Stimulated activated CD8-positive, alpha-beta memory T cell treated with anti-CD3 and anti-CD28 coated beads, Interleukin-2, amount 100 ng/mL, for 48 hours (primary cell): ENCODE results near the gene EPB41L2.
"Not testable (repeated sequence)": the region's sequence is repeated elsewhere in the genome, so short reads cannot be mapped to it uniquely, and the experiment has no call there.

Experiments used
- DNase-seq, 2 donors: peaks; one replicate each; pipeline ENCODE4 v3.0.0-alpha.2; 2020; ENCODE audit warnings: low read depth in 2 of 2

EPB41L2 gene

DNA sequence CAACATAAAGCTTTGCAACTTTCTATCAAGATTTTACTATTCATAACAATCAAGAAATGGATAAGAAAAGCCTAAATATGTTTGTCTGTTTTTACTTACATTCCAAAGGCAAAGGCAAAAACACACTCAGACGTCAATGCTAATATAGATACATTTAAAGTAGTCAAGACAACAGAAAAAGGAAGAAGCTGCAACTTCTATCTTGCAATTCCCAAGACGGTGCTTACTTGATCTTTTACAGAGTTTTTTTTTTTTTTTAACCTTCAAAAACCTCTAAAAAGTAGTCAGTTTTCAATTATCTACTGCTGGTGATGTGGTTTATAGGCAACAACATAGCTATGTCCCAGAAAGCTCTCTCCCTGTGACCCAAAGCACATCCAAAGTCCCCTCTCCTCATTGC, 58.1 kb downstream of the EPB41L2 start:
- no peak for DNase-seq

DNA sequence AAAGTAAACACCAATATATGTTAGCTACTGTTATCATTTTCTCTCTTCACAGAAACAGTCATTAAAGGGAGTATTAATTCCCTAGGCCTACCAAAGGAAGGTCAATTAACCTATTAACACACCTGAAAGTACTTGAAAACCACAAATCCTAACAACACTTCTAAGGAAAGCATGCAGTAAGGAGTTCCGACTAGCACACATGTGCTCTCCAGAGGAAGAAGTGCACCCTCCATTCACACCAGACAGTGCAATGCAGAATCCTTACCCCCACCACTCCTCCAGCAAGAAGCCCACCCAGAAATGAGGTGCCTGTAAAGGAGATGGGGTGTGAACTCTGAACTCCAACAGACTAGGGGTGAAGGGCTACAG, 58.7 kb downstream of the EPB41L2 start:
- DNase-seq: no peak

DNA sequence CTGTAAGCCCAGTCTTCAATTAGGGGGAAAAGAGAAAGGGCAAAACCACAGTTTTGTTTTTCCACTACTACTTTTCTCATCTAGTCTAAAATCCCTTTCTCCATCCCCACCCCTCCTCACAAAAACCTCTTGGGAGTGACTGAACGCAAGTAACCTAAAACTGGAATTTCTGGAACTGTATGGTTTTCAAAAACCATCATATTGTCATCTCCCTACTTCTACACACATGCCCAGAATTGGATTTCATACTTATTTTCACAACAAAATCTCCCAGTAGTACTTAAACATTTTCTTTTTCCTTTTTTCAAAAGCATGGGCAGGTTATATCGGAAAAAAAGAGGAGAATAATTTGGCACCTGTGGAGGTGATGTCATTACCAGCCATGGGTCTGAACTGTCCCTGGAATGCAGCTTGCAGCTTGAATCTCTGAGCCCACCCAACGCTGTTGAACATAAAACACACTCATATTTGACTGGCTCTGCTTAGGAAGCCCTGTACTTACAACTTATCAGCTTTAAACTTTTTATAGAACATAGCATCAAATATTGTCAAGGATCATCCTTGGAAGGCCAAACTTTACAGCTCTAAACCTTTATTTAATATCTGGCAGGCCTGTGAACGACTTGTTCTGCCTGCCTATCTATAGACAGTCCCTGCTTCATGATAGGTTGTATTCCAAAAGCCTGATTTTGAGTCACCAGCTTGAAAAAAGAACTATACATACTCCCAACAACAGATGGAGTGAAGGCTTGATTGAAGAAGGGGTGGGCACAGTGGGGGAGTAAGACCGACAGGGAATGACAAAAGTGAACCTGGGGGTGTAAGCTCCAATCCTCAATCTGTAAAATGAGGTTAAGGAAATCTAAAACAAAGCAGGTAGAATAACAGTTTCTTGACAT, 59.3 kb downstream of the EPB41L2 start:
- DNase-seq: no peak

DNA sequence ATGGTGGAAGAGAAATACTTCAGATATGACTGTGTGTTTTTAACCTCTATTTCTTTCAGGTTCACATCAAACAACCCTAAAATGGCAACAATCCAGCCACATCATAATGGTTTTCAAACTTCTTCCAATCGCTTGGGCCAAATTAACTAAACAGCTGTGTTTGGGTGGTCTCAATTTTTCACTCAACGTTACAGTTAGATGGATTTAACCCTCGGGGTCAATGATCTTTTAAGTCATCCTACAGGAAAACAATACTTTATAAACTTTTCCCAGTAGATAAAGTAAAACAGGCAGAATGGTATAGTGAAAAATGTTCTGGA, 60.4 kb downstream of the EPB41L2 start:
- no peak for DNase-seq

DNA sequence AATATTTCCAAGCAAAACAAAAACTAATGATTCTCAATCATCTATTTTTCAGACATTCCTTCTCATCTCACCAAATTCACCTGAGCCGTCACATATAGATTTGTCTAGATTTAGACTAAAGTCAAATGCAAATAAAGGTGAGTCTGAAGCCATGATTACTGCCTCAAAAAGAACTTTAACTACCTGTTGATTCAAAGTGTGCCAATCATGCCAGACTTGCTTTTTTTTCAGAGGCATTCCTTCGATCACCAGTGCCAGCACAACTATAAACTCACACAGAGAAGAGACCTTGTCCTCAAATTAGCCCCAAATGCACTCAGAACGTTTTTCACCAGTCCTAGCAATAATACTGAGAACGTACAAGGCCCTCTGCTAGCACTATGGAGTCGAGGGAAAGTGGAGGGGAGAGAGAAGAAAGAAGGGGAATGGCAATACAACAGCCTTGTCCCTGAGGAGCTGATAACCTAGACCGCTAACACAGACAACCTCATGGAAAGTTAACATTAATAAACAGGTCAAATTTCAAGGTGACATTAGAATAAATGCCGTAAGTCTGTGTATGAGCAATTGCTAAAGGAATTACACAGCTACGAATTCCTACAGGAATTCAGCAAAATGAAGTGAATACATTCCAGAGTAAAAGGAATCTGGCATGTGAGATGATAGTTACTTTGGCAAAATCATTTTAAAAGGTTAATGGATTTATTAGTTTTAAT, 60.9 kb downstream of the EPB41L2 start:
- DNase-seq: no peak

DNA sequence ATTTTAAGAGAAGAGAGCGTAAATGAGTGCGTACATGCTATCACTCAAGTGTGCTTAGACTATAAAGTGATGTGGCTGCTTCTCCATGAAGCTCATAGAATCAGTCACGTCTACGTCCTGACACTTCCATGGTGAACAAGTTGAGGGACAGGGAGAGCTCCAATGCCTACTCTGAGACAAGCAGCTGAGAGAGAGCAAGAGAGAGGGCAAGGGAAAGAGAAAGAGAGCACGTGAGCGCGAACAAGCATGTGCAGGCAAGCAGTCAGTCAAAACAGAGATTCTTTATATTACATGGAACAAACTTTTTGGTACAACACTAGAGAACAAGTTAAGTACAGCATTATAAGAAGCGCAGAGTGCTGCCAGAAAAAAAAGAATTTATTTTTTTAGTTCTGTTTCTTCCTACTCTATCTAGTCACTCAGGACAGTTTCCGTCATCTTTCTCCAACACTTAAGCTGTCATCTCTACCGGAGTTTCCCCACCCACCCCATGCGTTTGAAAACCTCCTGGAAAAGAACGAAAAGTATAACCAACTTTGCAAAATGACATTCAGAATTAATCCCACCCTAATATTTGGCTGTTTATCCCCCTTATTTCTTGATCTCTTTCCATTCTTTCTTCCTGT, 61.8 kb downstream of the EPB41L2 start:
- DNase-seq: no peak

DNA sequence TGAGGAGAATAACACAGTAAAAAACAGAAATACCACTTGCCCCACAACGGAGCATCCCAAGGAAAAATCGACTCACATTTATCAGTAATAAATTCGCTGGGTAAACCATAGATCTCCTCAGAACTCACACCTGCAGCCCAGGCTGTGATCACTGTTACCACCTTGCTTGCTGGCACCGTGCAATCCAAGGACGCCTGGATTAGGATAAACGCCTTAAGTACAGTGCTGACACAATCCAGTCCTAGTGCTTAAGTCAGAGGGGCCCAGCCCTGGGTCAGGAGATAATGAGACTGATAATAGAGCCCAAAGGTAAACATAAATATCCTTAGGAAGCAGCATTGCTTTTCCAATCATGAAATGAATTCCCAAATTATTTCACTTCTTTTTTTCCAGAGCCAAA, 62.5 kb downstream of the EPB41L2 start:
- no peak for DNase-seq

DNA sequence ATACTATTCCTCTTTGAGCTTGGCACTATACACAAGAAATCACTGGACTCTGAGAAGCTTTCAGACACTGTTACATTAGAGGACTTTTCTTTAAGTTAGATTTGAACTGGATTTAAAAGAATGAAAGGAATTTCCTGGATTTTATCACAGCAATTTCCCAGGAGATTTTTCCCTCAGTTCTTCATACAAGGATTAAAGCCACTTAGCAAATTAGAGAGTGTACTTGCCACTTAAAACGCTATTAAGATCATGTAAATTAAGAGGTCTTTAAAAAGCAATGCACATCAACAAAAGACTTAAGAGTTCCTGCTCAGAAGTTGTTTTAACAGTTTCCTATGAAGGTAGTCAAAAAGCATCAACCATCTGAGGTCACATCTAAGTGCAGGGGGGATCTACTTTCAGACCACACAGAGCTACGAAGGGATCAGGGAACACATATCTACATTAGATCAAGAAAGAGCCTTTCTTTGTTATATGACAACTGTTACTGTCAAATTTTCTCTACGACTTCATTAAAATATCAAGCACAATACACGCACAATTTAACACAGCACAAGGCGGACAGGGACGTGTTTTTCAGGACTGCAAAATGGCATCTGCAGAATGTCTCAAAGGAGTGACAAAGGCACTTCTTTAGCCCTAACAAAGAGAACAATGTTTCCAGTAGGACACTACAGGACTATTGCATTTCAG, 65.8 kb downstream of the EPB41L2 start:
- no peak for DNase-seq

DNA sequence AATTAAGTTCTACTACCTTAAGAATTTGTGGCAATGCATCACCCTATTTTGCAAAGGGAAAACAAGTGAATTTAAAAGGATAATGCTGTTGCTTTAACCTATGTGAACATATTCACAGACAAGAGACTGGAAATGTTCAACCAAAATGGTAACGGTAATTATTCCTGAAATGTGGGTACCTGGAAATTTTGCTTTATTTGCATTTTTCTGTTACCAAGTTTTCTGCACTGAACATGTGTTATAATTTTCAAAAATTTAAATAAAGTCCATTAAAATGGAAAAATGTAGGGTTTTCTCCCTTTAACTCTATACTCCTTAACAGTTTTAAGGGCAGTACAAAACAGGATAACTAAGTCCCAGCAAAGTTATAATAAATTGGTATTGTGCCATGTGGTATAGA, 66.4 kb downstream of the EPB41L2 start:
- DNase-seq: no peak

DNA sequence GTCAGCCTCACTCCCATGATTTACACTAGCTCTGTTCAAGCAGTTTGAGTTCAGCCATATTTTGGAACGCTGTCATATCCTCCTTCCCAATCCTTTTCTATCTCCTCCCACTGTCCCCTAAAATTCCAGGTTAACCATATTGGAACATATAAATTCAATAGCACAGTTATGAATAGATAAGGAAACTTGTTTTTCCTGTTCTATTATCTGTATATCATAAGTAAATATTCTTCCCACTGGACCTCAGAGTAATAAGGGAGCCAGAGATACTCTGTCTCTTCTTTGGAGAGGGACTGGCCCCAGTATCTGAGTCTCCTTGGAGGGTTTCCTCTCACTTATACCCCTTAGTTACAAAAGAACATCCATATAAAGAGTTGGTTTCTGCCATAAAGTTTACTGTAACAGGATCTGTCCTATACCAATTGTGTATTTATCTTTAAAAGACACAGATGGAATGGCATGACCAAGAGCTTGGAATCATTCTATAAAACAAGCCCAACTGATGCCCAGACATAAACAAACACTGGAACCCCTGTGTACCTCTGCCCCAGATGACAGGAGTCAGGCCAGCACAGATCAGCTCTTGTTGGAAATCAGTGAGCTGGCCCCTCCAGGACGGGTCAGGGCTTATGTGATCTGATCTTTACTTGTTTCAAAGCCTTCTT, 67.1 kb downstream of the EPB41L2 start:
- no peak for DNase-seq

DNA sequence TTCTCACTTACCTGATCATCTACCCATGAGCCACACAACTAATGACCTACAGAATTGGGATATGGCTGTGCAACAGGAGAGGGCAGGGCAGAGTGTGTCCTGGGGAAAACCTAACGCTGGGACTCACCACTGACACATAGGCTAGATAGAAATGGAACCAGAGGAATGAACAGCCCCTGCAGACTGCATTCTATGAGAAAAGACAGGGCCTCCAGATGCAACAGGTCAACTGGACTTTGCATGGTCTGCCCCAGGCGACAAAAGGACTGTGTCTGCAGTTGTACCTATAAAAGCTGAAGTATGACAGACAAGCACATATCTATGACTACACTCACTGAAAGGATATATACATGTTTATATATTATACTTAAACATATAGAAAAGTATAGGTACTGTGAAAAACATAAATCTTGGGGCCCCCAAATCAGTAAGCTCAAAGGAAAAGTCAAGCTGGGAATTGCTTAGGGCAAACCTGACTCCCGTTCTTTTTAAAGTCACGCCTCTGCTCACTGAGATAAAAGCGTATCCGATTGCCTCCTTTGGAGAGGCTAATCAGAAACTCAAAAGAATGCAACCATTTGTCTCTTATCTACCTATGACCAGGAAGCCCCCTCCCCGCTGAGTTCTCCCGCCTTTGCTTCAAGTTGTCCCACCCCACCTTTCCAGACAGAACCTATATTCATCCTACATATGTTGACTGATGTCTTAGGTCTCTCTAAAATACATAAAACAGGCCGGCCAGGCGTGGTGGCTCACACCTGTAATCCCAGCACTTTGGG, 68.5 kb downstream of the EPB41L2 start:
- no peak for DNase-seq

DNA sequence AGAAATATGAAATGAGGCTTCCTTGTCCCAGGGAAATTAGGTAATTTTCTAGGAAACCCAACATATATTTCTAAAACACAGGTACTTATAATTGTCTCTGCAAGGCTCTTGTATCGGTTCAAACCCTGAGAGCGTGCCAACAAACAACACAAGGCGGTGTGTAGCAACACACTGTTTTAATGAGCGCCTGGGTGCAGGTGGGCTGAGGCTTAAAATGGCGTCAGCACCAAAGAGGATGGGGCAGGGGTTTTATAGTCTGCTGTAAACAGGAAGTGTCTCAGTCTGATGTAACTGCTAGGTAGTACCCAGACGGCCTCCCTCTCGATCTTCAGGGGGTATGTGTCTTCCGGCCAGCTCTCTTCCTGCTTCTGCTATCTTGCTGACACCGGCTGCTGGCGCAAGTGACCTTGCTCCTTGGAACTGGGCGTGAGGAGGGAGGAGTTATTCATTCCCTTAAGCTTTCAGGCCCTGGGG, 69.7 kb downstream of the EPB41L2 start:
- DNase-seq: no peak

DNA sequence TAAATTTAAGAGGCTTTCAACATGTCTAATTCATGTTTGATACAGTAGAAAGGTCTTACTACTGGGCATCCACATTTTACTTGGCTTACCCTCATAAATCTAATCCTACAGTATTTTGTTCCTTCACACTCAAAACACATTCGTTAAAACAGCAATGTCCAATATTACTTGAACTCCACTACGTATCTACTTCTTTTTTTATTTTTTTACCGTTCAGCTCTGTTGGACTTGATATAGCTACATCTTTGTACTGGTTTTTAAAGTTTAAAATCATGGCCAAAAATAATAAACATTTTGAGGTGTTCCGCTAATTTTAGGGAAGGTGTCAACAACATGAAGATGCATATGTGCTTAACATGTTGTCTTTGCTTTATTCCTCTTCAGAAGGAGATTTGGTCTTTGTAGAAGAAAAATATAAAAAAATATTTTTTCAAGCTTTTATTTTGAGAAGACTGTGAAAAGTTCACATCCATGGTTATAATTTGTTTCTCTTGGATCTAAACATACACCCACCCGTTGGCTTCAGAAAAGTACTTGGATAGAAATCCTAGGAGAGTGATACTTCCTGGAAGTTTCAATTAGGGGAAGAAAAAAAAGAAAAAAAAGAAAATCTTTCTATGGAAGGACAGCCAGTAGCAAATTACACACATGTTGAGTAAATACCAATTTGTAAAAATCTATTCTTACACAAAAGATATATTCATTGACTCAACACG, 71.5 kb downstream of the EPB41L2 start:
- no peak for DNase-seq

DNA sequence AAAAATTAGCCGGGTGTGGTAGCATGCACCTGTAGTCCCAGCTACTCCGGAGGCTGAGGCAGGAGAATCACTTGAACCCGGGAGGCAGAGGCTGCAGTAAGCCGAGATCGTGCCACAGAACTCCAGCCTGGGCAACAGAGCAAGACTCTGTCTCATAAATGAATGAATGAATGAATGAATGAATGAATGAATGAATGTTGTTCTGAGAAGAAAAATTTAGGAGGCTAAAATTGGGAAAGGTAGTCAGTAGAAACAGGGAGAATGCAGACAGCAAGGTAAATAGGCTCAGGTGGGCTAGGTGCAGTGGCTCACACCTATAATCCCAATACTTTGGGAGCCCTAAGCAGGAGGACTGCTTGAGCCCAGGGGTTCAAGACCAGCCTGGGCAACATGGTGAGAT, 75.5 kb downstream of the EPB41L2 start:
- not testable (repeated sequence) for DNase-seq

DNA sequence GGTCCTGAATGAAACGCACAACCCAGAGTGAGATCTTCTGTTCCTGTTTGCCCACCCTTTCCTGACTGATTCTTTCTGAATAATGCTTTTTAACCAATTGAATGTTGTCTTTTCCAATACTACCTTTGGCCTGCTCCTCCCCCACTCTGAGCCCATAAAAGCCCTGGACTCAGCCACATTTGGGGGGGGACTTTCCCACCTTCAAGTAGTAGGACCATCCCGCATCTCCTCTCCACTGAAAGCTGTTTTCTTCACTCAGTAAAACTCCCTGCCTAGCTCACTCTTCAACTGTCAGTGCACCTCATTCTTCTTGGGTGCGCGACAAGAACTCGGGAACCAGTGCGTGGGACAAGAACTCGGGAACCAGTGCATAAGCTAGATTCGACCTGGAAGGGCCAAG, 77.9 kb downstream of the EPB41L2 start:
- DNase-seq: no peak

DNA sequence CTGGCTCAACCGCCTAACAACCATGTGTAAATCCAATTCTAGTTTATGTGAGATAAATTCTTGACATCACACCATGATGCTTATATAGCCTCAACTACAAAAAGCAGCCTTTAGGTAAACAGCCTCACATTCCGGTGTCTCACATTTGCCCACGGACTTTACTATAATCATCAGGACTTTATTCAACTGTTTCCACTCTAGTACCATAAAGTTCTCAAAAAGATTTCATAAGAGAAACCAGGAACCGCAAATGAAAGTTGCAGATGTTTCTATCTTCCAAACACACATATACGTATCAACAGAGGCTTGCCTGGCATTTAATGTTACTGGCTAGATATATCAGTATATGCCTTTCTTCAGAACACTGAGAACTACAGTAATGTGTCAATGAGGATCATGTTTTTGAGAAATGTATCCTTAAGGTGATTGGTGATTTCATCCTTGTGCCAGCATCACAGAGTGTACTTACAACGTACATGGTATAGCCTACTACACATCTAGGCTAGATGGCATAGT, 80.0 kb downstream of the EPB41L2 start:
- no peak for DNase-seq

DNA sequence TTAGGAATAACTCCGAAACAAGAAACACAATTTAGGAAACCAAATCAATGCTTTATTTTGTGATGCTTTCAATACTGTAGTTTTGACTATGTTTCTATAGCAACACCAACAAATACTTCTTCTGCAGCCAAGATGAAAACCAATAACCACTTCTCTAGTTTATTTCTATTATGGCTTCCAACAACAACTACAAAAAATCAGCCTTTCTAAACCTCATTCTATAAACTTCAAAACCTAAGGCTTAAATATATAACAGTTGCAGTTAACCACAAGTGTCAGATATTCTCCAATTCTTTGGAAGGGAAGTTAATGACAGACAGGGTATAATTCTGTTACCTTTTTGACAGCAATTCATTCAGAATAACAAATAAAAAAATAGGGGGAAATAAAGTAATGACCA, 80.9 kb downstream of the EPB41L2 start:
- no peak for DNase-seq

DNA sequence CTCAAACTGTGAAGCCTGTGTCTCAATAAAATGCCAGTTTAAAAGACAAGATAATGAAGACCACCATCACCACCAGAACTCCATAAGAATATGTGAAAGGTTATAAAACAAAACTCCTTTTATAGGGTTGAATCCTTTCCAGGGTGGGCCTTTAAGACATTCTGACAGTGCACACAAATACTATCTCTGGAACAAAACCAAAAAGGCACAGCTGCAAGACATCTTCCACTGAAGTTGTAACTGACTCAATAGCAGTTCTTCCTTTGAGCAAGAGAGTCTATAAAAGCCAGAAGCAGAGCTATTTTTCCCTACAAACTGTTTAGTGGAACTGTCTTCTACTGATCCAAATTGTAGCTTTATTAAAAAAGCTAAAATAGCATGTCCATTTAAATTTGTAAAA, 81.6 kb downstream of the EPB41L2 start:
- no peak for DNase-seq

DNA sequence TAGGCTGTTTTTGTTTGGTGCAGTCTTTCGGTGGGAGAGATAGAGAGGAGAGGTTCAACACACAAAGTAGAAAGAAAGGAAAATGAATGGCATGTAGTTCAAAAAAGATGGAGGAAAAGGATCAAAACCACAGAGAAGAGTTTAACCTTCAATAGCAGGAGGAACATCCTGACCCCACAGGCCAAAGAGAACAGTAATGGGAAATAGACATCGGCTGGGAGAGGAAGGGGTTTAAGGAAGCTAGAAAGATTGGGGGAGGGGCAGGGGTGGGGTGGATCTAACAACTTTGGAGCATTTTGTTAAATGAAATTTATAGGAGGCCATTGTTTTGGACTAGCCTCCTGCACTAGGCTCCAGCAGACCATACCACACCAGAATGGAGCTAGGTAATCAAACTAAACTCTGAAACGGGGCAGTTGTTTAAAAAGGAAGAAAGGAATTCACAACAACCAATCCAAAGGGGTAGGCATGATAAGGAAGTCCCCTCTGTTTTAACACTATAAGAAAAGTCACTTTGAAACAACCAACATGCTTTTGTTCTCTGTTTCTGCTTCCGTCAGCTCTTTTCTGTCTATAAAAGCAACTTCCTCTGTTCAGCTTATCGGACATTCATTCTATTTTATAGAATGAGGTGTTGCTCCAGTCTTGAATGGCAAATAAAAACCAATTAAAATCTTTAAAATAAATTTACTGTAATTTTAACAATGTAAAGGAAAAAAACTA, 82.6 kb downstream of the EPB41L2 start:
- no peak for DNase-seq
